Stimulated activated CD4-positive, alpha-beta T cell treated with anti-CD3 and anti-CD28 coated beads, Interleukin-12 subunit alpha, Interleukin-12 subunit beta, amount 100 ng/mL, for 48 hours (primary cell): Measurements from ENCODE around the gene ARMC9.

Experiments
- DNase-seq, 3 donors: peaks; one replicate each; pipeline ENCODE4 v3.0.0-alpha.2; 2020; ENCODE audit warnings: low read depth in 2 of 3, low spot score in 1 of 3

The ARMC9 gene

DNA sequence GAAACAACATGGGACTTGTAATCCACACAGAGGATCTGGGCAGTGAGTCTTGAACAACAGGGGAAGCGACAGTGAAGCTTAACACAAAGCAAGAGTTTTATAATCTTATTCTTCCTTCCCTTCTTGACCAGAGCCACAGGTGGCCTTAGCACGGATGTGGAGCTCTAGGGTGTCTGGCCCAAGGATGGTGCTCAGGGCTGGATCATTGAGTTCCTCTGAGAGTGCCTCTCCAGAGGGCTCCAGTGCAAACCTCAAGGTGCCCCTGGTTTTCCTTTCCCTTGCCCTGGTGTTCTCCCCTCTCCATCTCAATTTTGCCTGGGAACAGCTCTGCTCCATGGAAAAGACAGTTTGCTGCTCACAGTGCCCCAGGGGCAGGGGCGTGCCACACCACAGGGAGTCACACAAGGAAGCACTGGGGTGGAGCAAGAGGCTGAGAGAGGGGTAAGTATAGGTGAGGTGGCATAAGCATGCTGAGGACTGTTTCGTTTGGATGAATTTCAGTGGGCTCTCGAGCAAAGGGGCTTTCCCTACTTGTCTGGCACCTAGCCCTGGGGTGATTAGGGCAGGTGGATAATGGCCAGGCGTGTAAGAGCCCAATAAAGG, 108.5 kb downstream of the ARMC9 start:
- no peak for DNase-seq

DNA sequence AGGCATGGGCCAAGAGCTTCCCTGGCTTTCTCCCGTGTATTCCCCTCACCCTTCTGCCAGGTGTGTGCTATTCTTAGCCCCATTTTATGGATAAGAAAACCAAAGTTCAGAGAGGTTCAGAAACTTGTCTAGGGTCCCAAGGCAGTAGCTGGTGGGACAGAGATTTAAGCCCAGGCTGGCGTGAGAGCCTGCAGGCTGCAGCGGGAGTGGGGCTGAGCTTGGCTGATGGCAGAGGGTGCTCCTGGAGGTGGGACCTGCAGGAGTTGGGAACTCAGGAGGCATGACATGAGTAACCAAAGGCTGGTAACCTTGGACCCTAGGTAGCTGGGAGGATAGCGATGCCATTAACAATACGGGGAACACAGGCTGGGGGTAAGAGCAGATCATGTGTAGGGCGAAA, 109.8 kb downstream of the ARMC9 start:
- no peak for DNase-seq

DNA sequence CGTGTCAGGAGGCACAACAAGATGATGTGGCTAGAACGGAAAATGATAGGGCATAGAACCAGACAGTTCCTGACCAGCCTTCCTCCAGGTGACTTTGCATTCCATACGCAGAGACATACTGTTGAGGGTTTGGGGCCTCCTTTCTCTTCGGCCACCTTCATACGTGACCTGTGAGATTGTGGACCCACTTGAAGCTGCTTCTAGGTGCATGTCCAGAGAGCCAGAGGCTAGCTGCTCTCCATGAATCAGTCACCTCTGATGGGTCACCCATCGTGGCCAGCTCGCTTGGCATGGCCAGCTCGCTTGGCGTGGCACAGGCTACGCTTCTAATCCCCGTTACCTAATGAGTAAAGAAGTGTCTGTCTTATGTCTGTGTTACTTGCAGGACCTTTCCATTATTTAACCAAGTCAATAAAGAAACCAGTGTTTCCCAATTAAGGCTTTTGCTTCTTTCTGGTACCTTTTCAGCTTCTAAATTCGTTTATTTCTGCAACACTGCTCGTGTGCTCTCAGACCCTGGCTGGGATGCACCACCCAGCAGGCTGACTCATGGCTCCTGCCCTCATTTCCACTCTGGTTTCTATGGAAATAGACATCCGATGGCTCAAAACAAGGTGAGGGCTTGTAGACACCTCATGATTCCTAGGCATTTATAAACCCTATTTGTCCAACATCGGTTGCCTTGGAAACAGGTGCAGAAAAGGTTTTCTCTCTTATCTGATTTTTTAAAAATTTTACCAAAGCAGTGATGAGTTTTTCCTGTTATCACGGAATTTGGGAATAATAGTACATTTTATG, 110.4 kb downstream of the ARMC9 start:
- no peak for DNase-seq

DNA sequence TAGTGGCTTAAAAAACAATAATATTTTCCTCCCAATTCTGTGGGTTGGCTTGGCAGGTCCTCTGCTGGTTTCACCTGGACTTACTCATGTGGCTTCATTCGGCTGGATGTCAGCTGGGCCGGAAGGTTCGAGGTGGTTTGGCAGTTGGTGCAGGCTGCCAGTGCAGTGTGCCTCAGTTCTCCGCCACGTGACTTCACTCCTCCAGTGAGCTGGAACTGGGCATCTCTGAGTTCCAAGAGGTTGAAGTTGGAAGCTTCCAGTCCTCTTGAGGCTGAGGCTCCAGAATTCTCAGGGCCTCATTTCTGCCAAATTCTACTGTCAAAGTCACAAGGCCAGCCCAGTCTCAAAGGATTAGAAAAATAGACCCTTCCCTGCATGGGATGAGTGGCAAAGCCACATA, 113.6 kb downstream of the ARMC9 start:
- no peak for DNase-seq

DNA sequence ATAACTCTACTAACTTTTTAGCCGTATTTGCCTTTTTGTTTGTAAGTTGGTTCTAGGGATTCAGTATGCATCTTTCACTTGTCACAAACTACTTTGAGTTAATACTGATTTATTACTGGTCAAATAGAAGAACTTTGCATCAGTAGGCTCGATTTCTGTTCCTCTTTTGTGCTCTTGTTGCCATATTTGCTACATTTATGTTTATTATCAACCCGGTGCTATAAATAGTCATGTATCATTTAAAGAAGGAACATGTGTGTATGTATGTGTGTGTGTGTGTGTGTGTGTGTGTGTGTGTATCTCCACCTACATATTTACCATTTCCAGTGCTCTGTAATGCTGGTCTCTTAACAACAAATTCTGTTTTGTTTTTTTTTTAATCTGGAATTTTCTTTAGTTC, 117.5 kb downstream of the ARMC9 start:
- DNase-seq = no peak

DNA sequence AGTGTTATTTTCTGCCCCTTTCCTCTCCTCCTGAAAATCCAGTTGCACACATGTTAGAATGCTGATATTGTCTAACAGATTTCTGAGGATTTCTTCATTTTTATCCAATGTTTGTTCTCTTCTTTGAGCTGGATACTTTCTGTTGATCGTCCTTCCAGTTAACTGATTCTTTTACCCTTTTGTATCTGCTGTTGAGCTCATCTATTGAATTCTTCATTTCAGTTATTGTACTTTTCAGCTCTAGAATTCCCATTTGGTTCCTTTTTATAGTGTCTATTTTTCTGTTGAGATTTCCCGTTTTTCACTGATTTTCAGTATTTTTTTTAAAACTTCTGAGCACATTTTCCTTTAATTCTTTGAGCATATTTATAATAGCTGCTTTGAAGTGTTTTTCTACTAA, 119.1 kb downstream of the ARMC9 start:
- DNase-seq = no peak

DNA sequence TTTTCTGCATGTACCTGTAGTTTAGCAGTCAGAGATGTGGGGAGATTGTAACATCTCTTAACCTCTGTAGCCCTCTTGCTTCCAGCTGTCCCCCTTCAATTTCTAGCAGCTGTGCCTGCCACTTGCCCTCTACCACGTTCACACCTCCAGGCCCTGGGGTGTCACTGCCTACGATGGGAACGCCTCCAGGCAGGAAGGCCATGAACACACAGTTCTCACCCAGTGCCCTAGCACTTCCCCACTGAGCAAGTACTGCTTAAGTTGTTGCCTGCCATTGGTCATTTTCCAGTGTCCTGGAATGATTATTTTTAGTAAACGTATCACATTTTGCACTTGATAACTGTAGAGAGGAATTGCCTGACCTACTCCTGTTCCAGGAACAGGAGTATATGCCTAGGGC, 120.0 kb downstream of the ARMC9 start:
- DNase-seq = no peak

DNA sequence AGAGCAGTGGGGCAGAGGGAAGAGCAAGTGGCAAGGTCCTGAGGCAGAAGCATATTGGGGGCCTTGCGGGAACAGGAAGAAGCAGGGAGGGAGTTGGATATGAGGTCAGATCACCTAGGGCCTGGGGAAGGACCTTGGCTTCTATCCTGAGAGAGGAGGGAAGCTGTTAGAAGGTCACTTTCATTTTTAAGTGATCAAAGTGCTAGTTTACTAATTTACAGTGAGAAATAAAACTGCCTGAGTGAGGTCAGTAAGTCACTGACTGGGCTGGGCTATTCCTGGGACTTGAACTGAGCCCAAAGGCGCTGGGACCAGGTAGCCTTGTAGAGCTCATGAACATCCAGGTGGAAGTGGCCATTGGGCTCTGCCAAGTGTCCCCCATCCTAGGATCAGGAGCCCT, 120.5 kb downstream of the ARMC9 start:
- DNase-seq = no peak

DNA sequence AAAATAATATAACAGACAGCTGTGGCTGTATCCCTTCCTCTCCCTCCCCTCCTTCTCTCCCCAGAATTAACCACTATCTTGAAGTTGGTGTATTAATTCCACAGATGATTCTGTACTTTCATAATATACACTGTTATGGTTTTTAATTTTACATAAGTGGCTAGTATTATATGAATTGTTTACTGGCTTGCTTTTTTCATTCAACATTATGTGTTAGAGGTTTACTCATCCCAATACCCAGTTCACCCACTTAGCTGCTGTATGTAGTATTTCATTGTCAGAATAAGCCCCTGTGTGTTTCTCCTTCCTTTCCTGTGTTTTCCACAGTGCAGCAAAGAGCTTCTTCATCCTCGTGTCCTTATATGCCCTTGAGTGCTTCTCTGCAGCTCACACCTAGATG, 121.4 kb downstream of the ARMC9 start:
- DNase-seq = no peak

DNA sequence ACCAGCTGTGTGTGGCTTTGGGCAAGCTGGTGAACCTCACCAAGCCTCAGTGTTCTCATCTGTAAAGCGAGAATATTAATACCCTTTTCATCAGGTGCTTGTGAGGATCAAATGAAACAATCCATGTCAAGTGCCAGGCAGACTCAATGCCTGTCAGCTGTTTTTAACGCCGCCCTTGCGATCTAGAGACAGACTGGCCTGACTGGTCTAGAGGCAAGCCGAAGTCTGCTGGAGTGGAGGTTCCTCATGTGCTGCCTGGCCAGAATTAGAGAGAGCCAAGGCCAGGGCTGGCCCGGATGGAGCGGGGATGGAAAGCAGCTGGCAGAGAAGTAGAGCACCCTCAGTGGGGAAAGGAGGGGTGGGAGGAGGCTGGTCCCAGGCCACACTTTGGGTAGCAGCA, 122.6 kb downstream of the ARMC9 start:
- DNase-seq = no peak

DNA sequence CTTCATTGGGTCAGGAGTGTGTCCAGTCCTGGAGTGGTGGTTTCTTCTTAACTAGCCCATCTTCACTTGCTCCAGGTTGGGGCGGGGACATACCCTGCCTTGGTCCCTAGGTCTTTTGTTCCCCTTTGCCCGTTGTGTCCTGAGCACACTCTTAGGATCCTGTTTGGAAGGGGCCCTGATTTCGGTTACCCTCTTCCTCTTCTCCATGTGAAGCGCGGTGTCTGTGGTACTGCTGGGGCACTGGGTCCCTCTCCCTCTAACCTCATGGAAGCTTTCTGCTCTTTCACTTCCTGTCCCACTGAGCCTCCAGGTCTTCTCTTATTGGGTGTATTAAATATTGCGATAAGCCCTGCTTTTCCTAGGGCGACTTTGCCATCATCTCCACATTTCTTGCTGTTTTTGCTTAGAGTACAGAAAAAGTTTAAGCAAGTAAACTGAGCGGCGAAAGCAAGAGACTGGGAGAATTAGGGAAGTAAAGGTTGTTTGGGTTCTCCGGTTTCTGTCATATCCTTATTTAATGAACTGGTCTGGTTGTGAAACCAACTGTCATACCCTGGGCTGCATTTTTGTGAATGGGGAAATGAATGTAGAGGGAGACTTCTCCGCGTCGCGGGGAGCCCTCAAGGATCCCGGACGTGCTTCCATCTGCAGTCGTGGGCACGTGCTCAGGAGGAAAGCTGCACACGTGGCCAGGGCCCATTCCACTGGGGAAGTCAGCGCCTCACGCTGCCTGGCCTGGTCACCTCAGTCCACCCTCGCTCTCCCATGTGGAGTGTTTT, 123.3 kb downstream of the ARMC9 start:
- DNase-seq = no peak

DNA sequence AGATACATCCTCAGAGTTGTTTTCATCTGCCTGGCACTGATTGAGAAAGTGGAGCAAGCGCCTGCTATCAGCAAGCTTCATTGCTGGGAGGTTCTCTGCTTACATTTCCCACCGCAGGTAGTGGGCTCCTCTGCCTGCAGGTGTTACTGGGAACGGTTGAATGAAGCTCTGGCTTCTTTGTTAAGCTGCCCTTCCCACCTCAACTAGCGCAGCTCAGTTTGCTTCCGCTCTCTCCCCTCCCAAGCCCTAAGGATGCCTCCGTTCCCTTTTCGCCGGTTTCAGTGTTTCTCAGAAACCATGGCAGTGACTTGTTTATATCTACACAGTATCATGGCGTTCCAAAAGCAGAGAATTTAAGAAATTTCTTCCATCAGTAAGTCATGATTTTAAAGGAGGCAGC, 124.9 kb downstream of the ARMC9 start:
- no peak for DNase-seq

DNA sequence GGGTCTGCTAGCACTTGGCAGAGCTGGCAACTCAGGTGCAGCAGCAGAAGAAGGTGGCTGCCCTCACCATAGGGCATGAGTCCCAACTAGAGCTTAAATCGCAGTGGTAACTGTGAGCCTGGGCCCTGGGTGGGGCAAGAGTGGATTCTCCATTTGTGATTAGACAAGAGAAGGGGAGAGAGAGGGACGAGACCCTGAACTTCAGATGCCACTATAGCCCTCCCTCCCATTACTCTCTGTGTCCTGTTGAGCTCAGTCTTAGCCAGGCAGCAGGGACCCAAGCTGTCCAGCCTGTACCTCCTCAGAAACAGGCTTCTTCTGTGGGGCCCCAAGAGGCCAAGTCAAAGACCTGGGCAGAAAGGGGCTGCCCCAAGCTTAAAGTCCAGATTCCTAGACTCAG, 127.4 kb downstream of the ARMC9 start:
- no peak for DNase-seq

DNA sequence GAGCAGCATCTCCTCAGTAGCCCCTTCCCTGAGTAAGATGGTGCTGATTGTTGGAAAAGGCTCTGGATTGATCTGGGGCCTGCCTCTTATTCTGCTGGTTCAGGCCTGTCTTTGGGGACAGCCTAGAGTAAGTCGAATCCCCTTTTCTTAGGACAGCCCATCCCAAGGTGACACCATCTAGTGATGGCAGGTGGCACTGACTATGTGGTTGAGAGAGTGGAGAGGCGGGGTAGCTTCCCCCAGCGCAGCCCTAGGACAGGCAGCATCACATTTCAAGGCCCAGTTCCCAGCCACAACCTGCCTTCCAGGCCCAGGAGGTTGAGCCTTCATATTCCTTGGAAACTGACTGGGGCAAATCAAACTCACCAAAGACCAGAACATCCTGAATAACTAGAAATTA, 128.0 kb downstream of the ARMC9 start:
- no peak for DNase-seq

DNA sequence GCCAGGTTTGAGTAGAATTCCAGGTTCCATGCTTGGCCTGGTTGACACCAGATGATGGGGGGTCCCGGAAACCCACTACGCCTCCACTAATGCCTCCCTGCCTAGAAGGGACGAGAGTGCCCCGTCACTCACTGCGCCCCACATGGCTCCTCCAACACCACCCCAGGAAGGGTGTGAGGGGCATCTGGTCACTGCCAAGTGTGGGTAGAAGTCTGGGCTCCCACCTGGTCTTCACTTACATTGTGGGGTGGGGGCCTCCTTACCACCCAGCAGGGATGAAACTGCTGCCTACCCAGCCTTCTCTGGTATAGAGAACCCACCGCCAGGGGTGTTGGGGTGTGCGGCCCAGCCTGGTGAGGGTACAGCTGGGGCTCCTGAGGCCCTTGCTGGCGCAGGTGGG, 131.9 kb downstream of the ARMC9 start:
- no peak for DNase-seq

DNA sequence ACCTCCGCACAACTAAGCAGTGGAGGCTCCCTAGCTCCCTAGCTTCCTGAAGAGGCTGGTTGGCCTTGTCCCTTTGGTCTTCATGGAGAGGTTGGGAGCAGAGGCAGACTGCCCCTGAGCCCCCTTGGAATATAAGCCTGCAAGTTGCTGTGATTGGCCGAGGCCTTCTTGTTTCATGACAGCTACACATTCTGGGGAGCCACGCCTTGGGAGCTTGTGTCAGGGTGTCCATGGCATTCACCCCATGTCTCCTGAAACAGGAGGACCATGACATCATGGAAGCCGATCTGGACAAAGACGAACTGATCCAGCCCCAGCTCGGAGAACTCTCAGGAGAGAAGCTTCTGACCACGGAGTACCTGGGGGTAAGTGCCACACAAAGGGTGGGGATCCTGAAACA, 133.1 kb downstream of the ARMC9 start:
- DNase-seq = no peak

DNA sequence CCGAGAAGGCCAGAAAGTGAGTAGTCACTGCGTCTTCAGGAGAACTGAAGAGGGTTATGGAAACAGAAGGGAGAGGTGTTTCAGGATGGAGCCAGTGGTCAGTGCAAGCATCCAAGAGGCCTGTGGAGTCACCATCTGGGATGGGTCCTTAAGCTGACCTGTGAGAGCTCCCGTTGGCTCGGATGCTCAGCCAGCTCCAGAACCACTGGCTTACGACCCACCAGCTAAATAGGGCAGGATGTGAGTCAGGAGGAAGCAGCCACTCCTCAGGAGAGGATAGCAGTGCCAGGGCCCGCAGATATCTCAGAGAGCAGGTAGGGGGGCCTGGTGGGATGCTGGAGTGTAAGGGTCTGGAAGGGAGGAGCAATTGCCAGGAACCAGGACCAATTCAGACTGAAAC, 134.0 kb downstream of the ARMC9 start:
- DNase-seq = no peak

DNA sequence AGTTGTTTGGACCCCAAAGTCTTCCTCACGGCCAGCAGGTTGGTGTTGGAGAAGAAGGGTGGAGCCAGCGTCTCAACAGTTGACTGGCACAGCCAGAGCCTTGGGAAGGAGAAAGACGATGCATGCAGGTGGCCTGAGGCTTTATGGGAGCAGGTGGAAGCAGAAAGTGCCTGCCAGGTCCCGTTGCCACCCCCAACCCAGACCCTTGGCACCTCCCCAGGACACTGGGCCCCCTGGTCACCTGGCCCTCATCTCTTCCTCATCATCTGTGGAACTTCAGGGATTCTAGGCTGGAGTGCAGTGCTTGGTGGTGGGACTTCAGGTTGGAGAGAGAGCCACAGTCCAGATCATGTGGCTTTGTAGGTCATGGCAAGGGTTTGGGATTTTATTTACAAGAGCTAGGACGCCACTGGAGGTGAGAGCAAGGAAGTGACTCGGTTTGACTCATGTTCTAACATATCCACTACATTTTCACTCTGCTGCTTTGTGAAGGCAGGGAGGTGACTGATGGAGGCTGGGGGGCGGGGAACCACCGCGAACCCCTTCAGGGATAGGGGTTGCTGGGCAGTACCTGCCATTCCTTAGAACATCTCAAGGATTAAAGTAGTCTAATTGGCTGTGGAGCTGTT, 134.6 kb downstream of the ARMC9 start:
- no peak for DNase-seq

DNA sequence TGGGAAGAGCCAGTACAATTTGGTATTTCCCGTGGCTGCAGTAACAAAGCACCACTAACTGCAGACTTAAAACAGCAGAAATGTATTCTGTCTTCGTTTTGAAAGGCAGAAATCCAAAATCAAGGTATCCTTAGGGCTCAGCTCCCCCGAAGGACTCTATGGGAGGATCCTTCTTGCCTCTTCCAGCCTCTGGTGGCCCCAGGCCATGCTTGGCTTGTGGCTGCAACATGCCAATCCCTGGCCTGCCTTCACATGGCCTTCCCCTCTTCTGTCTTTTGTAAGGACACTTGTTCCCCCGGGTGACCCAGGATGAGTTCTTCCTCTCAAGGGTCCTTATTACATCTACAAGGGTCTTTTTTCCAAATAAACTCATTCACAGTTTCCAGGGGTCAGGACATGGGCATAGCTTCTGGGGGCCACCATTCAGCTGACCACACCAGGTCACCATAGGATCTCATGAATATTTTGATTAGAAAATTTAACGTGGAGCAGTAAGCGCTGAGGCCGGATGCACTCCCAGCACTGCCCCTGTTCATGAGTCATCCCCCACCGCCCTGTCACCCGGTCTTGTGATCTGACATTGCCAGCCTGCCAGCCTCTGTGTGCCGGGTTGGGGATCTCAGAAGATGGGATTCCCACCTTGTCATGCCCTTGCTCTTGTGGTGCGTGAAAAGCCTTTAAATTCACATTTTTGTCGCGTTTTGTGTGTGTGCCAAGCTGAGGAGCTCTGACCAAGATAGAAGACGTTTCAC, 135.9 kb downstream of the ARMC9 start:
- no peak for DNase-seq

DNA sequence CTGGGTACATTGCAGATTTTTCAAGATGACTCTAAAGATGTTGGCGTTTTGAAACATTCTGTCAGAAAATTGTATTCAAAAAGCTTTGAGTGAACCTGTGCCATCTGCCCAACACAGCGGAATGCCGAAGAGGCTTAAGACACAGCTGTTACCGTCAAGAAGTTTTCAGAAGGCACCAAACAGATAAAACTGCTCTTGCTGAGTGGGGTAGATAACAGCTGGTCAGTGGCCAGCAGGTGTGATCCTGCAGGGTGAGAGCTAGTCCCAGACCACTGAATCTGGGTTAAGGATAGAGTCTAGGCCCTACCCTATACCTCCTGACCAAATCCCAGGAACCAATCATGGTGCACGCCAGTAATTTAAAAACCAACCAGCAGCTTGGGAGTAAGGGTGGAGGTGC, 136.6 kb downstream of the ARMC9 start:
- no peak for DNase-seq

DNA sequence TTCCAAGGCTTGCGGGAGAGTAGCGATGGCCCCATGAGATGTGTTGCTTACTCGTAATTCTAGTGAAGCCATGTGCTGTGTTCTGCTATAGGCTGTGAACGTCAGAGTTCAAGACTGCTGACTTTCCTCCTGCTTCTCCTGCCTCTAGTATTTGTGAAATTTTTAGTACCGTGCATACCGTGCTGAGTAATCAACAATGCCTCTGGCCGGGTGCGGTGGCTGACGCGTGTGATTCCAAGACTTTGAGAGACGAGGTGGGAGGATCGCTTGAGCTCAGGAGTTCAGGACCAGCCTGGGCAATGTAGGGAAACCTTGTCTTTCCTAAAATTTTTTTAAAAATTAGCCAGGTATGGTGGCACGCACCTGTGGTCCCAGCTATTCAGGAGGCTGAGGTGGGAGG, 137.2 kb downstream of the ARMC9 start:
- DNase-seq = no peak
